Endothelial cell of umbilical vein (primary cell): Measurements from ENCODE around the gene SYNPO. TPM values are rescaled to one million over a fixed set of nuclear protein-coding genes. Genes with fewer than 3 reads are reported as not detected.

ENCODE experiments used
- BruUV-seq: library from RNA; stranded (reverse); fragments of 400-500 nt; replicated peaks from 2 replicates; lab custom pipeline; 2021; lab: Mats Ljungman, UMichigan
- CTCF ChIA-PET: fragments of 300-600, 350-600 bp; sonication (Branson Sonifier 250); formaldehyde crosslinking; loops from one replicate; lab custom pipeline; 2021; ENCODE audit warnings: antibody characterized with exemption, inconsistent platforms; lab: Charles Lee
- POLR2A ChIA-PET: fragments of 300-600, 350-600 bp; sonication (Branson Sonifier 250); formaldehyde crosslinking; loops from one replicate; lab custom pipeline; 2021; ENCODE audit warnings: antibody characterized with exemption, inconsistent platforms; lab: Charles Lee
- DNase-seq: peaks from one replicate; pipeline ENCODE4 v3.0.0-alpha.2; 2011; ENCODE audit warnings: low read depth, low spot score
- FAIRE-seq: peaks from 2 replicates; lab custom pipeline; 2011; peaks lifted over from hg19 to GRCh38; lab: Jason Lieb, UNC
- H2AFZ ChIP-seq: 2 replicates; pipeline ENCODE4 v1.6.0; 2012; ENCODE audit warnings: low read depth, low read length, control low read depth, inconsistent platforms
- H3K27ac ChIP-seq: 2 replicates; pipeline ENCODE4 v1.5.1; 2011; ENCODE audit warnings: low read depth, mild to moderate bottlenecking, control low read depth, low read length, moderate library complexity; ENCODE audit not compliant: insufficient read depth
- H3K27me3 ChIP-seq, 2 experiments: 2 replicates each; pipeline versions ENCODE4 v1.6.0 to v1.6.1; 2011; ENCODE audit warnings: low read length in 2 of 2, mixed read lengths in 1 of 2; ENCODE audit not compliant: control insufficient read depth in 2 of 2, insufficient read depth in 2 of 2
- H3K36me3 ChIP-seq, 2 experiments: 2 replicates in 1 of 2; 3 replicates in 1 of 2; pipeline ENCODE4 v1.5.1; 2011; ENCODE audit warnings: low read length in 2 of 2, mild to moderate bottlenecking in 1 of 2, moderate library complexity in 1 of 2; ENCODE audit not compliant: control insufficient read depth in 2 of 2, insufficient read depth in 2 of 2; ENCODE audit errors: extremely low read depth in 1 of 2
- H3K4me1 ChIP-seq: 3 replicates; pipeline ENCODE4 v1.5.1; 2011; ENCODE audit warnings: mild to moderate bottlenecking, low read length; ENCODE audit not compliant: control insufficient read depth, insufficient read depth; ENCODE audit errors: extremely low read depth
- H3K4me2 ChIP-seq: 2 replicates; pipeline ENCODE4 v1.6.1; 2011; ENCODE audit warnings: low read length, control low read depth, mixed read lengths; ENCODE audit not compliant: insufficient read depth
- H3K4me3 ChIP-seq, 3 experiments: fragments of 200-600 bp in 1 of 3; sonication (generic), shearing (Covaris generic) in 1 of 3; replicated peaks in 1 of 3; 2 replicates each; pipeline ENCODE4 v1.5.1; 2011 to 2016; ENCODE audit warnings: control low read depth in 3 of 3, low read length in 3 of 3, mild to moderate bottlenecking in 2 of 3, inconsistent platforms in 1 of 3, low read depth in 1 of 3, moderate library complexity in 1 of 3; ENCODE audit not compliant: insufficient read depth in 1 of 3
- H3K79me2 ChIP-seq: 2 replicates; pipeline ENCODE4 v1.6.0; 2012; ENCODE audit warnings: low read length, inconsistent platforms; ENCODE audit not compliant: control insufficient read depth, insufficient read depth
- H3K9ac ChIP-seq: replicated peaks from 2 replicates; pipeline ENCODE3; 2011; ENCODE audit warnings: low read length, control low read depth; ENCODE audit not compliant: insufficient read depth; ENCODE audit errors: extremely low read depth
- H3K9me1 ChIP-seq: replicated peaks from 3 replicates; pipeline ENCODE4 v1.6.0; 2011; ENCODE audit warnings: mild to moderate bottlenecking, low read length; ENCODE audit not compliant: control insufficient read depth, insufficient read depth; ENCODE audit errors: extremely low read depth
- H3K9me3 ChIP-seq: replicated peaks from 2 replicates; pipeline ENCODE4 v1.5.1; 2012; ENCODE audit warnings: low read length, inconsistent platforms; ENCODE audit not compliant: control insufficient read depth, insufficient read depth
- H4K20me1 ChIP-seq: replicated peaks from 2 replicates; pipeline ENCODE3; 2011; ENCODE audit warnings: mild to moderate bottlenecking, low read length; ENCODE audit not compliant: control insufficient read depth, insufficient read depth; ENCODE audit errors: extremely low read depth
- CTCF ChIP-seq, 2 donors: IDR thresholded peaks; 1 replicate in 1 of 2; 2 replicates in 1 of 2; pipeline ENCODE4 v1.5.1; 2011; ENCODE audit warnings: low read length in 2 of 2, mild to moderate bottlenecking in 2 of 2, moderate library complexity in 2 of 2, control low read depth in 1 of 2, inconsistent platforms in 1 of 2, low read depth in 1 of 2; ENCODE audit not compliant: insufficient read depth in 1 of 2; ENCODE audit errors: extremely low read depth in 1 of 2
- EZH2 ChIP-seq: IDR thresholded peaks from 2 replicates; pipeline ENCODE4 v1.6.1; 2012; ENCODE audit warnings: borderline replicate concordance, low read depth, mild to moderate bottlenecking, moderate library complexity, low read length, inconsistent platforms; ENCODE audit not compliant: severe bottlenecking
- FOS ChIP-seq: IDR thresholded peaks from 2 replicates; pipeline ENCODE4 v1.6.1; 2011; ENCODE audit warnings: mild to moderate bottlenecking, low read length, moderate library complexity, borderline replicate concordance; ENCODE audit not compliant: insufficient read depth
- GATA2 ChIP-seq: IDR thresholded peaks from 2 replicates; pipeline ENCODE4 v1.7.0; 2011; ENCODE audit warnings: low read depth, mild to moderate bottlenecking, moderate library complexity, mixed read lengths, low read length; ENCODE audit not compliant: insufficient read length, insufficient read depth
- JUN ChIP-seq: IDR thresholded peaks from 2 replicates; pipeline ENCODE4 v1.6.1; 2011; ENCODE audit warnings: borderline replicate concordance, low read depth; ENCODE audit not compliant: insufficient read length, insufficient read depth
- MAX ChIP-seq: IDR thresholded peaks from 2 replicates; pipeline ENCODE4 v1.6.1; 2011; ENCODE audit not compliant: insufficient read depth, insufficient read length
- MYC ChIP-seq: IDR thresholded peaks from one replicate; pipeline ENCODE4 v1.6.1; 2011; ENCODE audit warnings: mild to moderate bottlenecking, low read depth, low read length
- POLR2A ChIP-seq: IDR thresholded peaks from 2 replicates; pipeline ENCODE4 v1.6.1; 2012; ENCODE audit warnings: low read depth, mild to moderate bottlenecking, control low read depth, low read length
- POLR2AphosphoS5 ChIP-seq: IDR thresholded peaks from 2 replicates; pipeline ENCODE4 v1.6.1; 2012; ENCODE audit warnings: low read depth, mild to moderate bottlenecking, control low read depth, low read length, moderate library complexity; ENCODE audit not compliant: insufficient read depth
- dilution Hi-C: fragments of 300-500 bp; cut with MboI; formaldehyde crosslinking; loops from one replicate; pipeline ENCODE4 v1.15.0; 2019; ENCODE audit warnings: low sequenced_read_pairs; ENCODE audit not compliant: extremely low pct_ligation_motif_present
- intact Hi-C: fragments of 100-400 bp; cut with micrococcal nuclease; formaldehyde crosslinking; loops from one replicate; pipeline ENCODE4 v1.10.0; 2022
- polyA plus RNA-seq, 4 experiments: library from polyadenylated mRNA; depleted of rRNA in 3 of 4; stranded (reverse) in 3 of 4; unstranded in 1 of 4; fragments of >200 nt; gene quantifications; 2 replicates each; pipeline versions ENCODE4 v1.2.1 to v1.2.3, GENCODE V29; 2011 to 2012; ENCODE audit warnings: missing spikeins in 1 of 4
- total RNA-seq: library from RNA; stranded (reverse); gene quantifications from 2 replicates; pipeline ENCODE4 v1.2.3, GENCODE V29; 2021

SYNPO gene
- total and polyA plus RNA-seq, 2 donors (not counting 3 experiments of a cell fraction or from before 2014, with no cell fraction given) = 68.4 to 121 TPM

- POLR2A ChIA-PET = no interaction called here
- Histone ChIP-seq H3K9me1 (no peaks in the 10 kb centered on the region), H3K9me3 (no peaks in the 10 kb centered on the region), H2AFZ (no peak overlapping the region), H3K9ac (no peak overlapping the region), H3K4me2 (no peak overlapping the region), H4K20me1 (no peaks in the 10 kb centered on the region), H3K4me1 (peaks cover 28% of the 10 kb centered on the region), H3K27me3 (no peaks in the 10 kb centered on the region), H3K4me3 (no peak overlapping the region), H3K27ac (no peak overlapping the region), H3K79me2 (peaks cover 69% of the 10 kb centered on the region), H3K36me3 (peaks cover 14 to 55% of the 10 kb centered on the region in 2 experiments)
- DNase-seq (no peak), FAIRE-seq (no peak)
- no peak for TF ChIP-seq POLR2AphosphoS5
- TF ChIP-seq CTCF (IDR thresholded peaks at IDR 0.05; ENCODE audit: extremely low read depth in 1 of 2, insufficient read depth in 1 of 2, low read depth in 1 of 2, low read length in 2 of 2) = no peak
- no peak for TF ChIP-seq GATA2
- no peak for TF ChIP-seq POLR2A
- TF ChIP-seq MYC = no peak
- no peak for TF ChIP-seq JUN
- TF ChIP-seq MAX = no peak
- no peak for TF ChIP-seq FOS
- TF ChIP-seq EZH2 = no peak
- CTCF ChIA-PET = interaction anchor here (0.6 to 1.0 kb wide), 2 partner anchors 9 to 57 kb away, joined by 3 read pairs; no protein-coding TSS in a partner anchor
- intact Hi-C loops = no loop called here
- BruUV-seq = no TSS peak
- dilution Hi-C loops = no loop called here
Observed at GRCh38 chr5:150647275-150648251, 7.1 kb downstream of the SYNPO start.
